Neural cell (in vitro differentiated cells): ENCODE data around the gene TTYH1. TPM values are rescaled to one million over a fixed set of nuclear protein-coding genes. Genes with fewer than 3 reads are reported as not detected.

Experiments
- H2AFZ ChIP-seq: fragments of 200-600, 300-800 bp; sonication (generic), shearing (Covaris generic); 2 replicates; pipeline ENCODE4 v1.6.0; 2014; ENCODE audit warnings: low read depth, mild to moderate bottlenecking, antibody characterized with exemption, low read length, moderate library complexity
- H3F3A ChIP-seq: fragments of 200-600 bp; shearing (Covaris generic); 2 replicates; pipeline ENCODE4 v1.6.1; 2016; ENCODE audit warnings: mild to moderate bottlenecking, moderate library complexity, mixed read lengths, antibody characterized with exemption, low read length; ENCODE audit not compliant: insufficient read depth, poor library complexity, severe bottlenecking
- H3K27ac ChIP-seq: fragments of 200-600, 300-800 bp; sonication (generic), shearing (Covaris generic); 2 replicates; pipeline ENCODE4 v1.5.1; 2014; ENCODE audit warnings: mild to moderate bottlenecking, low read length, moderate library complexity
- H3K27me3 ChIP-seq: fragments of 300-800, 200-600 bp; sonication (generic), shearing (Covaris generic); 2 replicates; pipeline ENCODE4 v1.6.0; 2014; ENCODE audit warnings: mild to moderate bottlenecking, low read depth, low read length, moderate library complexity; ENCODE audit not compliant: insufficient read depth
- H3K36me3 ChIP-seq: fragments of 300-800, 200-600 bp; sonication (generic), shearing (Covaris generic); 2 replicates; pipeline ENCODE4 v1.5.1; 2014; ENCODE audit warnings: mild to moderate bottlenecking, antibody characterized with exemption, low read length, moderate library complexity; ENCODE audit not compliant: insufficient read depth
- H3K4me2 ChIP-seq: fragments of 300-800, 200-600 bp; sonication (generic), shearing (Covaris generic); 2 replicates; pipeline ENCODE4 v1.6.0; 2014; ENCODE audit warnings: mild to moderate bottlenecking, low read length
- H3K4me3 ChIP-seq: fragments of 300-800, 200-600 bp; sonication (generic), shearing (Covaris generic); 2 replicates; pipeline ENCODE4 v1.5.1; 2014; ENCODE audit warnings: mild to moderate bottlenecking, low read length, moderate library complexity
- H3K79me2 ChIP-seq: fragments of 200-600 bp; shearing (Covaris generic); replicated peaks from 2 replicates; pipeline ENCODE4 v1.6.0; 2014; ENCODE audit warnings: mild to moderate bottlenecking, low read length, moderate library complexity; ENCODE audit not compliant: insufficient read depth
- H3K9ac ChIP-seq: fragments of 300-800, 200-600 bp; sonication (generic), shearing (Covaris generic); 2 replicates; pipeline ENCODE4 v1.6.1; 2016; ENCODE audit warnings: mild to moderate bottlenecking, low read length, mixed read lengths
- H3K9me2 ChIP-seq: fragments of 200-600 bp; shearing (Covaris generic); 2 replicates; pipeline ENCODE4 v1.6.1; 2016; ENCODE audit warnings: mild to moderate bottlenecking, low read length, mixed read lengths; ENCODE audit not compliant: insufficient read depth
- H3K9me3 ChIP-seq: fragments of 200-600, 300-800 bp; sonication (generic), shearing (Covaris generic); 2 replicates; pipeline ENCODE4 v1.6.1; 2016; ENCODE audit warnings: mild to moderate bottlenecking, mixed run types, low read length, moderate library complexity, mixed read lengths
- H4K20me1 ChIP-seq: fragments of 200-600 bp; shearing (Covaris generic); 2 replicates; pipeline ENCODE4 v1.6.1; 2016; ENCODE audit warnings: mild to moderate bottlenecking, mixed run types; ENCODE audit not compliant: insufficient read depth
- EP300 ChIP-seq: fragments of 450-650 bp; conservative IDR thresholded peaks from 2 replicates; pipeline ENCODE4 v1.6.1; 2014; ENCODE audit warnings: antibody characterized with exemption, mild to moderate bottlenecking, moderate library complexity; ENCODE audit not compliant: poor library complexity, severe bottlenecking
- EZH2 ChIP-seq: fragments of 200-600, 300-800 bp; shearing (Covaris generic), sonication (generic); IDR thresholded peaks from 2 replicates; pipeline ENCODE4 v1.6.1; 2014; ENCODE audit warnings: antibody characterized with exemption, low read length, borderline replicate concordance, mild to moderate bottlenecking; ENCODE audit not compliant: insufficient read depth, poor library complexity, severe bottlenecking
- MXI1 ChIP-seq: fragments of 450-650 bp; conservative IDR thresholded peaks from 2 replicates; pipeline ENCODE4 v1.6.1; 2014; ENCODE audit warnings: antibody characterized with exemption, mild to moderate bottlenecking; ENCODE audit not compliant: poor library complexity, severe bottlenecking
- POLR2AphosphoS5 ChIP-seq: IDR thresholded peaks from 2 replicates; pipeline ENCODE4 v1.6.1; 2012
- RAD21 ChIP-seq: fragments of 450-650 bp; conservative IDR thresholded peaks from 2 replicates; pipeline ENCODE4 v1.6.1; 2014; ENCODE audit warnings: antibody characterized with exemption, mild to moderate bottlenecking, moderate library complexity
- SMC3 ChIP-seq: fragments of 450-650 bp; conservative IDR thresholded peaks from 2 replicates; pipeline ENCODE4 v1.6.1; 2014; ENCODE audit warnings: antibody characterized with exemption, mild to moderate bottlenecking, moderate library complexity; ENCODE audit not compliant: poor library complexity
- TAF1 ChIP-seq: IDR thresholded peaks from 2 replicates; pipeline ENCODE4 v1.6.1; 2012; ENCODE audit warnings: low read depth
- polyA plus RNA-seq: library from polyadenylated mRNA; depleted of rRNA; stranded (reverse); fragments of >200 nt; gene quantifications from 2 replicates; pipeline ENCODE4 v1.2.3, GENCODE V29; 2014
- TF ChIP-seq, protein P1 (sequence below): fragments of 450-650 bp; IDR thresholded peaks from 2 replicates; pipeline ENCODE4 v1.5.1; 2014; ENCODE audit warnings: antibody characterized with exemption, mild to moderate bottlenecking, moderate library complexity; ENCODE audit not compliant: poor library complexity, severe bottlenecking
- TF ChIP-seq, protein P2 (sequence below): IDR thresholded peaks from 2 replicates; pipeline ENCODE4 v1.6.1; 2012; ENCODE audit warnings: borderline replicate concordance

Gene TTYH1
- polyA plus RNA-seq, 1 donor from 2014 or later = 36.1 TPM

DNA sequence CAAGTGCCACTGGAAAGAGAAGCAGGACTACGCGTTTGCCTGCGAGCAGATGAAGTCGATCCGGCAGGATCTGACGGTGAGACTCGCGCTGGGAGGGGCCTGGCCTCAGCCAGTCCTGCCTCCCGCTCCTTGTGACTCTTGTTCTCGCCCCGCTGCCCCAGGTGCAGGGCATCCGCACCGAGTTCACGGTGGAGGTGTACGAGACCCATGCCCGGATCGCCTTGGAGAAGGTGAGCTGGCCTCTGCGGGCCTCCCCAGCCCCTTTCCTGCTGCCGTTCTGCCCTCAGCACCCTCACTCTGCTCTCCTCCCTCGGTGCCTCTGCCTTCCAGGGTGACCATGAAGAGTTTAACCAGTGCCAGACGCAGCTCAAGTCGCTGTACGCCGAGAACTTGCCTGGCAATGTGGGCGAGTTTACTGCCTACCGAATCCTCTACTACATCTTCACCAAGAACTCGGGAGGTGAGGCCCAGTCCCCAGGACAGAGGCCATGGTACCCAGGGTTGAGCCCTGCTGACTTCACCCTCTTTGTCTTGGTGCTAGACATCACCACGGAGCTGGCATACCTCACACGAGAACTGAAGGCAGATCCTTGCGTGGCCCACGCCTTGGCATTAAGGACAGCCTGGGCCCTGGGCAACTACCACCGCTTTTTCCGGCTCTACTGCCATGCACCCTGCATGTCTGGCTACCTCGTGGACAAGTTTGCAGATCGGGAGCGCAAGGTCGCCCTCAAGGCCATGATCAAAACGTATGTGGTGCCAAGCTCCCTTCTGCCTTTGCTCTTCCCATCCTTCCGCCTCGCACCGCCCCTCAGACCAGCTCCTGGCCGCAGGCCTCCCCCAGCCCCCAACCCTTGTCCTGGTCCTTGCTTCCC, 42.7 kb downstream of the TTYH1 start:
- Histone ChIP-seq H3K4me2 (no peak overlapping the region), H3K9me2 (no peaks in the 10 kb centered on the region), H3K9me3 (no peaks in the 10 kb centered on the region), H4K20me1 (no peaks in the 10 kb centered on the region), H3K4me3 (no peak overlapping the region), H3K27me3 (no peaks in the 10 kb centered on the region), H3K27ac (no peak overlapping the region), H2AFZ (no peak overlapping the region), H3K9ac (no peak overlapping the region), H3F3A (no peaks in the 10 kb centered on the region), H3K36me3 (peaks cover 10% of the 10 kb centered on the region), H3K79me2 (no peaks in the 10 kb centered on the region)
- TF ChIP-seq, protein P1, sequence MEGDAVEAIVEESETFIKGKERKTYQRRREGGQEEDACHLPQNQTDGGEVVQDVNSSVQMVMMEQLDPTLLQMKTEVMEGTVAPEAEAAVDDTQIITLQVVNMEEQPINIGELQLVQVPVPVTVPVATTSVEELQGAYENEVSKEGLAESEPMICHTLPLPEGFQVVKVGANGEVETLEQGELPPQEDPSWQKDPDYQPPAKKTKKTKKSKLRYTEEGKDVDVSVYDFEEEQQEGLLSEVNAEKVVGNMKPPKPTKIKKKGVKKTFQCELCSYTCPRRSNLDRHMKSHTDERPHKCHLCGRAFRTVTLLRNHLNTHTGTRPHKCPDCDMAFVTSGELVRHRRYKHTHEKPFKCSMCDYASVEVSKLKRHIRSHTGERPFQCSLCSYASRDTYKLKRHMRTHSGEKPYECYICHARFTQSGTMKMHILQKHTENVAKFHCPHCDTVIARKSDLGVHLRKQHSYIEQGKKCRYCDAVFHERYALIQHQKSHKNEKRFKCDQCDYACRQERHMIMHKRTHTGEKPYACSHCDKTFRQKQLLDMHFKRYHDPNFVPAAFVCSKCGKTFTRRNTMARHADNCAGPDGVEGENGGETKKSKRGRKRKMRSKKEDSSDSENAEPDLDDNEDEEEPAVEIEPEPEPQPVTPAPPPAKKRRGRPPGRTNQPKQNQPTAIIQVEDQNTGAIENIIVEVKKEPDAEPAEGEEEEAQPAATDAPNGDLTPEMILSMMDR = no peak
- TF ChIP-seq SMC3 (no peak), RAD21 (no peak), MXI1 (no peak), TAF1 (no peak), EP300 (no peak), POLR2AphosphoS5 (no peak), EZH2 (no peak)
- TF ChIP-seq, protein P2, sequence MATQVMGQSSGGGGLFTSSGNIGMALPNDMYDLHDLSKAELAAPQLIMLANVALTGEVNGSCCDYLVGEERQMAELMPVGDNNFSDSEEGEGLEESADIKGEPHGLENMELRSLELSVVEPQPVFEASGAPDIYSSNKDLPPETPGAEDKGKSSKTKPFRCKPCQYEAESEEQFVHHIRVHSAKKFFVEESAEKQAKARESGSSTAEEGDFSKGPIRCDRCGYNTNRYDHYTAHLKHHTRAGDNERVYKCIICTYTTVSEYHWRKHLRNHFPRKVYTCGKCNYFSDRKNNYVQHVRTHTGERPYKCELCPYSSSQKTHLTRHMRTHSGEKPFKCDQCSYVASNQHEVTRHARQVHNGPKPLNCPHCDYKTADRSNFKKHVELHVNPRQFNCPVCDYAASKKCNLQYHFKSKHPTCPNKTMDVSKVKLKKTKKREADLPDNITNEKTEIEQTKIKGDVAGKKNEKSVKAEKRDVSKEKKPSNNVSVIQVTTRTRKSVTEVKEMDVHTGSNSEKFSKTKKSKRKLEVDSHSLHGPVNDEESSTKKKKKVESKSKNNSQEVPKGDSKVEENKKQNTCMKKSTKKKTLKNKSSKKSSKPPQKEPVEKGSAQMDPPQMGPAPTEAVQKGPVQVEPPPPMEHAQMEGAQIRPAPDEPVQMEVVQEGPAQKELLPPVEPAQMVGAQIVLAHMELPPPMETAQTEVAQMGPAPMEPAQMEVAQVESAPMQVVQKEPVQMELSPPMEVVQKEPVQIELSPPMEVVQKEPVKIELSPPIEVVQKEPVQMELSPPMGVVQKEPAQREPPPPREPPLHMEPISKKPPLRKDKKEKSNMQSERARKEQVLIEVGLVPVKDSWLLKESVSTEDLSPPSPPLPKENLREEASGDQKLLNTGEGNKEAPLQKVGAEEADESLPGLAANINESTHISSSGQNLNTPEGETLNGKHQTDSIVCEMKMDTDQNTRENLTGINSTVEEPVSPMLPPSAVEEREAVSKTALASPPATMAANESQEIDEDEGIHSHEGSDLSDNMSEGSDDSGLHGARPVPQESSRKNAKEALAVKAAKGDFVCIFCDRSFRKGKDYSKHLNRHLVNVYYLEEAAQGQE = no peak

DNA sequence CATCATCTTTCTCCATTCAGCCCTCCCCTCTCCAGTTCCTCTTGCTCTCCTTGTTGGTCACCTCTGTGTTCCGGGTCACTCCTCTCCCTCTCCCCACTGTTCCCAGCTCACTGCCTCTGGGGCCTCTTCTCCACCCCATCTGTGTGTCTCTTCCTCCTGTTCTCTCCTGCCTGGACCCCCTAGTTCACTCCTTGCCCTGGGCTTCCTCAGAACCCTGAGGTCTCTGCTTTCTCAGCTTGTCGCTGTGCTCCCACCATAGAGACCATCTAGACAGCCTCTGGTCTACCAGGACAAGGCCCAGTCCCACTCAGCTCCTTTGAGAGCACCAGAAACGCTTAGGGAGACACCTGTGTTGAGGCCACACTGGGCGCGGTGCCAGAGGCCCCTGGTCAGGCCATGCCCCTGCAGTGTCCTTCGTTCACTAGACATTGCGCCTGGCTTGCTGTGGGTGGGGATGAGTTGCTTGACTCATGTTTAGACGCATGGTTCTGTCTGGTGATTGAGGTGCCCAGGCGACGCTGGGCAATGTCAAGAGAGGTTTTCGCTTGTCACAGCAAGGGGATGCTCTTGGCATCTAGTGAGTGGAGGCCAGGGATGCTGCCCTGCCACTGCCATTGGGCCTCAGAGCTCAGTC, 43.5 kb downstream of the TTYH1 start:
- no peaks in the 10 kb centered on the region for H4K20me1 ChIP-seq
- H3K9ac ChIP-seq = no peak overlapping the region
- no peaks in the 10 kb centered on the region for H3F3A ChIP-seq
- H3K79me2 ChIP-seq = no peaks in the 10 kb centered on the region
- H3K9me3 ChIP-seq = no peaks in the 10 kb centered on the region
- no peak overlapping the region for H3K4me3 ChIP-seq
- H3K4me2 ChIP-seq = no peak overlapping the region
- H3K27me3 ChIP-seq = peaks cover under 1% of the 10 kb centered on the region
- no peak overlapping the region for H3K27ac ChIP-seq
- peaks cover 2% of the 10 kb centered on the region for H3K36me3 ChIP-seq
- no peaks in the 10 kb centered on the region for H3K9me2 ChIP-seq
- TF ChIP-seq MXI1 (no peak), EP300 (no peak), SMC3 (no peak), EZH2 (no peak), TAF1 (no peak), POLR2AphosphoS5 (no peak), RAD21 (no peak)
- TF ChIP-seq, protein P2 = no peak
- TF ChIP-seq, protein P1 = no peak
- no peak overlapping the region for H2AFZ ChIP-seq
